Astrocyte (in vitro differentiated cells and primary cell): ENCODE measurements around the gene ADAMTS3. TPM values are rescaled to one million over a fixed set of nuclear protein-coding genes. Genes with fewer than 3 reads are reported as not detected.

ENCODE experiments used
- DNase-seq: peaks from one replicate; pipeline ENCODE4 v3.0.0-alpha.2; 2010; ENCODE audit warnings: low read depth
- FAIRE-seq: peaks from 2 replicates; lab custom pipeline; 2011; peaks lifted over from hg19 to GRCh38; lab: Jason Lieb, UNC
- H2AFZ ChIP-seq: 2 replicates; pipeline ENCODE4 v1.6.0; 2012; ENCODE audit warnings: low read depth, low read length, inconsistent platforms
- H3K27ac ChIP-seq: 2 replicates; pipeline ENCODE4 v1.5.1; 2011; ENCODE audit warnings: low read depth, low read length, inconsistent platforms
- H3K27me3 ChIP-seq: 2 replicates; pipeline ENCODE4 v1.6.0; 2011; ENCODE audit warnings: low read length, inconsistent platforms; ENCODE audit not compliant: insufficient read depth
- H3K36me3 ChIP-seq: 2 replicates; pipeline ENCODE4 v1.5.1; 2011; ENCODE audit warnings: low read length, inconsistent platforms; ENCODE audit not compliant: insufficient read depth
- H3K4me1 ChIP-seq: 2 replicates; pipeline ENCODE4 v1.5.1; 2011; ENCODE audit warnings: low read length, inconsistent platforms; ENCODE audit not compliant: insufficient read depth
- H3K4me2 ChIP-seq: 2 replicates; pipeline ENCODE4 v1.6.0; 2012; ENCODE audit warnings: low read length, inconsistent platforms
- H3K4me3 ChIP-seq: 2 replicates; pipeline ENCODE4 v1.5.1; 2011; ENCODE audit warnings: low read depth, mild to moderate bottlenecking, low read length, inconsistent platforms; ENCODE audit not compliant: insufficient read depth
- H3K79me2 ChIP-seq: 2 replicates; pipeline ENCODE4 v1.6.0; 2012; ENCODE audit warnings: mild to moderate bottlenecking, low read length, inconsistent platforms; ENCODE audit not compliant: insufficient read depth
- H3K9ac ChIP-seq: 2 replicates; pipeline ENCODE4 v1.6.0; 2012; ENCODE audit warnings: mild to moderate bottlenecking, low read length, inconsistent platforms
- H3K9me3 ChIP-seq: 2 replicates; pipeline ENCODE4 v1.5.1; 2012; ENCODE audit warnings: low read depth, mild to moderate bottlenecking, low read length, inconsistent platforms; ENCODE audit not compliant: insufficient read depth
- H4K20me1 ChIP-seq: 2 replicates; pipeline ENCODE4 v1.6.0; 2012; ENCODE audit warnings: low read length, inconsistent platforms; ENCODE audit not compliant: insufficient read depth
- H3K27ac Mint-ChIP-seq: one replicate; pipeline ENCODE4 v1.8.0; 2021; ENCODE audit warnings: mild to moderate bottlenecking, mixed read lengths; ENCODE audit not compliant: unreplicated experiment
- H3K27me3 Mint-ChIP-seq: one replicate; pipeline ENCODE4 v1.8.0; 2021; ENCODE audit warnings: low read depth, mixed read lengths; ENCODE audit not compliant: unreplicated experiment
- H3K36me3 Mint-ChIP-seq: one replicate; pipeline ENCODE4 v1.8.0; 2021; ENCODE audit warnings: low read depth, mixed read lengths; ENCODE audit not compliant: unreplicated experiment
- H3K4me1 Mint-ChIP-seq: one replicate; pipeline ENCODE4 v1.8.0; 2021; ENCODE audit warnings: low read depth, mixed read lengths; ENCODE audit not compliant: unreplicated experiment
- H3K4me3 Mint-ChIP-seq: one replicate; pipeline ENCODE4 v1.8.0; 2021; ENCODE audit warnings: mild to moderate bottlenecking, moderate library complexity, mixed read lengths; ENCODE audit not compliant: unreplicated experiment
- H3K9me3 Mint-ChIP-seq: one replicate; pipeline ENCODE4 v1.8.0; 2021; ENCODE audit warnings: mild to moderate bottlenecking, mixed read lengths; ENCODE audit not compliant: unreplicated experiment
- CTCF ChIP-seq: IDR thresholded peaks from 2 replicates; pipeline ENCODE4 v1.5.1; 2011; ENCODE audit warnings: low read depth, mild to moderate bottlenecking, inconsistent platforms, low read length, moderate library complexity; ENCODE audit not compliant: insufficient read depth
- EZH2 ChIP-seq: IDR thresholded peaks from 2 replicates; pipeline ENCODE4 v1.6.1; 2012; ENCODE audit warnings: mild to moderate bottlenecking, low read length, inconsistent platforms; ENCODE audit not compliant: insufficient read depth
- total RNA-seq: library from RNA; stranded (reverse); gene quantifications from 2 replicates; pipeline ENCODE4 v1.2.1, GENCODE V29; 2021

The ADAMTS3 gene
- total RNA-seq, 1 donor from 2014 or later, result 4.2 TPM

GRCh38 chr4:72410158-72410557 lies 158.9 kb downstream of the ADAMTS3 start:
- no peaks in the 10 kb centered on the region for H3K27me3 ChIP-seq
- H3K9me3 Mint-ChIP-seq, result no peaks in the 10 kb centered on the region
- H3K36me3 ChIP-seq, result no peaks in the 10 kb centered on the region
- FAIRE-seq (no peak), DNase-seq (no peak)
- H3K27ac ChIP-seq, result no peak overlapping the region
- TF ChIP-seq EZH2 (no peak), CTCF (no peak)
- H3K27ac Mint-ChIP-seq, result no peak overlapping the region
- no peaks in the 10 kb centered on the region for H3K9me3 ChIP-seq
- no peak overlapping the region for H3K4me3 Mint-ChIP-seq
- H3K4me1 Mint-ChIP-seq, result no peaks in the 10 kb centered on the region
- no peaks in the 10 kb centered on the region for H3K27me3 Mint-ChIP-seq
- H3K4me3 ChIP-seq, result no peak overlapping the region
- no peaks in the 10 kb centered on the region for H4K20me1 ChIP-seq
- no peaks in the 10 kb centered on the region for H3K36me3 Mint-ChIP-seq
- no peak overlapping the region for H3K4me2 ChIP-seq
- H2AFZ ChIP-seq, result no peak overlapping the region
- H3K4me1 ChIP-seq, result no peaks in the 10 kb centered on the region
- no peak overlapping the region for H3K9ac ChIP-seq
- no peaks in the 10 kb centered on the region for H3K79me2 ChIP-seq

- H3K9me3 ChIP-seq, result no peaks in the 10 kb centered on the region
- FAIRE-seq (no peak), DNase-seq (no peak)
- H3K27ac ChIP-seq, result no peak overlapping the region
- Mint-ChIP-seq H3K27me3 (no peaks in the 10 kb centered on the region), H3K27ac (no peak overlapping the region), H3K9me3 (no peaks in the 10 kb centered on the region), H3K4me1 (peaks cover 1% of the 10 kb centered on the region), H3K36me3 (no peaks in the 10 kb centered on the region), H3K4me3 (no peak overlapping the region)
- H4K20me1 ChIP-seq, result no peaks in the 10 kb centered on the region
- no peaks in the 10 kb centered on the region for H3K79me2 ChIP-seq
- TF ChIP-seq CTCF (no peak), EZH2 (no peak)
- H3K4me2 ChIP-seq, result no peak overlapping the region
- no peaks in the 10 kb centered on the region for H3K27me3 ChIP-seq
- H3K4me3 ChIP-seq, result no peak overlapping the region
- H3K4me1 ChIP-seq, result no peaks in the 10 kb centered on the region
- H3K9ac ChIP-seq, result no peak overlapping the region
- no peak overlapping the region for H2AFZ ChIP-seq
- H3K36me3 ChIP-seq, result no peaks in the 10 kb centered on the region
Observed at GRCh38 chr4:72408568-72408967, 160.5 kb downstream of the ADAMTS3 start.

- H3K9me3 ChIP-seq, result no peaks in the 10 kb centered on the region
Observed at GRCh38 chr4:72405417-72405816, 163.6 kb downstream of the ADAMTS3 start.

More at GRCh38 chr4:72405417-72405816, 163.6 kb downstream of the ADAMTS3 start:
- Histone ChIP-seq H3K79me2 (no peaks in the 10 kb centered on the region), H3K4me3 (no peak overlapping the region), H3K27me3 (no peaks in the 10 kb centered on the region), H2AFZ (no peak overlapping the region), H3K36me3 (no peaks in the 10 kb centered on the region), H3K9ac (no peak overlapping the region), H4K20me1 (no peaks in the 10 kb centered on the region), H3K27ac (no peak overlapping the region), H3K4me1 (no peaks in the 10 kb centered on the region), H3K4me2 (no peak overlapping the region)
- Mint-ChIP-seq H3K9me3 (no peaks in the 10 kb centered on the region), H3K4me1 (peaks cover 1% of the 10 kb centered on the region), H3K27ac (no peak overlapping the region), H3K4me3 (no peak overlapping the region), H3K36me3 (no peaks in the 10 kb centered on the region), H3K27me3 (no peaks in the 10 kb centered on the region)
- no peak for FAIRE-seq
- no peak for DNase-seq
- TF ChIP-seq EZH2, result no peak
- TF ChIP-seq CTCF, result no peak
